ENCODE results near the gene ATF7IP2. TPM values are rescaled to one million over a fixed set of nuclear protein-coding genes. Genes with fewer than 3 reads are reported as not detected.

ATF7IP2 gene
- total and polyA plus RNA-seq, 9 of the 15 experiments (the other 6 are each of a cell fraction or from before 2014, with no cell fraction given): 131 to 515 (median 196) TPM

- in situ Hi-C loops (cut with MboI): loop anchor here (5.0 kb wide), 1 partner anchor 227 kb away; no protein-coding TSS in a partner anchor
- FAIRE-seq (no peak), DNase-seq (ENCODE audit: extremely low read depth in 1 of 4, low spot score in 3 of 4) (no peak), ATAC-seq (no peak)
- Histone ChIP-seq H3K9me1 (ENCODE audit: control insufficient read depth, insufficient read depth, low read length) (no peaks in the 10 kb centered on the region), H3K4me3 (no peak overlapping the region), H3K4me2 (ENCODE audit: insufficient read depth, low read length) (no peak overlapping the region), H2AFZ (ENCODE audit: low read depth, low read length) (no peak overlapping the region), H4K20me1 (replicated peaks; ENCODE audit: control insufficient read depth, insufficient read depth, low read length) (no peaks in the 10 kb centered on the region), H3K4me1 (replicated peaks in 1 of 2; ENCODE audit: control insufficient read depth in 2 of 2, insufficient read depth in 2 of 2, low read length in 2 of 2) (peaks cover 0 to 4% of the 10 kb centered on the region in 2 experiments; a peak in 1 of 5 replicates), H3K36me3 (ENCODE audit: control insufficient read depth, insufficient read depth, low read length) (no peaks in the 10 kb centered on the region), H3K27ac (ENCODE audit: extremely low read depth, low read depth, low read length) (no peak overlapping the region), H3K79me2 (ENCODE audit: control insufficient read depth, insufficient read depth, low read length) (no peaks in the 10 kb centered on the region), H3K9me3 (replicated peaks; ENCODE audit: control insufficient read depth, insufficient read depth, low read depth, low read length) (no peaks in the 10 kb centered on the region), H3K9ac (ENCODE audit: insufficient read depth in 1 of 2, low read depth in 2 of 2, low read length in 2 of 2) (no peak overlapping the region), H3K27me3 (ENCODE audit: control insufficient read depth in 2 of 2, insufficient read depth in 2 of 2, low read length in 2 of 2) (no peaks in the 10 kb centered on the region; a peak in 1 of 5 replicates)
- TF ChIP-seq FOSL1 (tag; conservative IDR thresholded peaks at IDR 0.05) (no peak), FOXK1 (CRISPR knock-in tag; IDR thresholded peaks at IDR 0.05; ENCODE audit: borderline replicate concordance) (no peak), ZNF277 (CRISPR knock-in tag; IDR thresholded peaks at IDR 0.05; ENCODE audit: borderline replicate concordance) (no peak), POU5F1 (IDR thresholded peaks at IDR 0.05; ENCODE audit: borderline replicate concordance, low read depth, low read length, partially characterized antibody) (no peak), GABPB2 (CRISPR knock-in tag; conservative IDR thresholded peaks at IDR 0.05) (no peak), CTBP1 (IDR thresholded peaks at IDR 0.05; ENCODE audit: borderline replicate concordance) (no peak), ZNF124 (CRISPR knock-in tag; IDR thresholded peaks at IDR 0.05) (no peak), LARP7 (IDR thresholded peaks at IDR 0.05) (no peak), TEAD4 (IDR thresholded peaks at IDR 0.05; ENCODE audit: low read length) (no peak), TEAD4 (CRISPR knock-in tag; IDR thresholded peaks at IDR 0.05; ENCODE audit: borderline replicate concordance) (no peak), SNRNP70 (optimal IDR thresholded peaks at IDR 0.05; ENCODE audit: low read depth, low read length) (no peak), HNRNPLL (IDR thresholded peaks at IDR 0.05; ENCODE audit: low read depth, low read length, poor library complexity, severe bottlenecking) (no peak), ELF2 (CRISPR knock-in tag; IDR thresholded peaks at IDR 0.05) (no peak), CEBPB (tag; IDR thresholded peaks at IDR 0.05) (no peak), PHB (CRISPR knock-in tag; IDR thresholded peaks at IDR 0.05) (no peak), U2AF1 (optimal IDR thresholded peaks at IDR 0.05; ENCODE audit: low read depth, low read length) (no peak), ELF1 (tag; IDR thresholded peaks at IDR 0.05) (no peak), ZKSCAN3 (CRISPR knock-in tag; IDR thresholded peaks at IDR 0.05) (no peak), RBM25 (IDR thresholded peaks at IDR 0.05; ENCODE audit: low read depth, low read length, severe bottlenecking) (no peak), ZNF174 (CRISPR knock-in tag; IDR thresholded peaks at IDR 0.05) (no peak)
- TF ChIP-seq, protein P1, sequence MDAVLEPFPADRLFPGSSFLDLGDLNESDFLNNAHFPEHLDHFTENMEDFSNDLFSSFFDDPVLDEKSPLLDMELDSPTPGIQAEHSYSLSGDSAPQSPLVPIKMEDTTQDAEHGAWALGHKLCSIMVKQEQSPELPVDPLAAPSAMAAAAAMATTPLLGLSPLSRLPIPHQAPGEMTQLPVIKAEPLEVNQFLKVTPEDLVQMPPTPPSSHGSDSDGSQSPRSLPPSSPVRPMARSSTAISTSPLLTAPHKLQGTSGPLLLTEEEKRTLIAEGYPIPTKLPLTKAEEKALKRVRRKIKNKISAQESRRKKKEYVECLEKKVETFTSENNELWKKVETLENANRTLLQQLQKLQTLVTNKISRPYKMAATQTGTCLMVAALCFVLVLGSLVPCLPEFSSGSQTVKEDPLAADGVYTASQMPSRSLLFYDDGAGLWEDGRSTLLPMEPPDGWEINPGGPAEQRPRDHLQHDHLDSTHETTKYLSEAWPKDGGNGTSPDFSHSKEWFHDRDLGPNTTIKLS (IDR thresholded peaks at IDR 0.05; ENCODE audit: borderline replicate concordance, low read depth): no peak
- WGBS (ENCODE audit: insufficient coverage, low coverage, missing lambda C conversion rate): no CpG with 5 or more reads among the region's 2 CpGs
- BruUV-seq (replicated peaks): no TSS peak
- intact Hi-C loops (cut with micrococcal nuclease): no loop called here
- POLR2A ChIA-PET: interaction anchor here (0.7 to 0.9 kb wide), 2 partner anchors 14 to 286 kb away, joined by 3 read pairs; no protein-coding TSS in a partner anchor
- CTCF ChIA-PET (ENCODE audit: low intra/inter-chr PET ratio): interaction anchor here (1.0 to 3.9 kb wide), 4 partner anchors 196 to 479 kb away, joined by 3 to 29 read pairs (median 10); no protein-coding TSS in a partner anchor
These were observed 124.4 kb downstream of the ATF7IP2 start for GRCh38 chr16:10510279-10510678.
